Activated CD4-positive, CD25-positive, alpha-beta regulatory T cell treated with anti-CD3 and anti-CD28 coated beads, Interleukin-2, amount 50 U/mL, for 72 hours (primary cell): ENCODE results near the gene ZNF212.

Source experiments
- DNase-seq: peaks from one replicate; pipeline ENCODE4 v3.0.0; 2021

ZNF212 gene

GRCh38 chr7:149289262-149289661 is 49.8 kb downstream of the ZNF212 start:
- no peak for DNase-seq

- DNase-seq: no peak
Measured at GRCh38 chr7:149289856-149290255, 50.4 kb downstream of the ZNF212 start.

GRCh38 chr7:149291036-149291780 is 51.8 kb downstream of the ZNF212 start:
- no peak for DNase-seq

GRCh38 chr7:149291781-149292461 is 52.5 kb downstream of the ZNF212 start:
- DNase-seq: no peak

GRCh38 chr7:149292462-149292823 is 53.0 kb downstream of the ZNF212 start:
- DNase-seq: no peak

GRCh38 chr7:149293338-149293737 is 53.9 kb downstream of the ZNF212 start:
- DNase-seq: no peak

- no peak for DNase-seq
Measured at GRCh38 chr7:149293946-149294633, 54.6 kb downstream of the ZNF212 start.

- DNase-seq: no peak
Measured at GRCh38 chr7:149294634-149295480, 55.4 kb downstream of the ZNF212 start.

GRCh38 chr7:149295481-149295850 is 56.0 kb downstream of the ZNF212 start:
- DNase-seq: no peak

- no peak for DNase-seq
Measured at GRCh38 chr7:149296368-149296767, 56.9 kb downstream of the ZNF212 start.

- no peak for DNase-seq
Measured at GRCh38 chr7:149297034-149297755, 57.7 kb downstream of the ZNF212 start.

- no peak for DNase-seq
Measured at GRCh38 chr7:149300620-149301285, 61.3 kb downstream of the ZNF212 start.

- DNase-seq: no peak
Measured at GRCh38 chr7:149302222-149302621, 62.8 kb downstream of the ZNF212 start.

GRCh38 chr7:149302865-149303264 is 63.4 kb downstream of the ZNF212 start:
- no peak for DNase-seq

GRCh38 chr7:149304006-149304405 is 64.6 kb downstream of the ZNF212 start:
- DNase-seq: no peak
